Mesendoderm (in vitro differentiated cells): ENCODE data around the gene FAS.

Source experiments
- DNase-seq: peaks from one replicate; pipeline ENCODE4 v3.0.0; 2013
- H2AK5ac ChIP-seq: 2 replicates; pipeline ENCODE4 v1.6.1; 2013; ENCODE audit warnings: low read length, inconsistent platforms
- H2BK120ac ChIP-seq: 2 replicates; pipeline ENCODE4 v1.6.1; 2013; ENCODE audit warnings: low read depth, mild to moderate bottlenecking, low read length, moderate library complexity, mixed read lengths
- H2BK15ac ChIP-seq: replicated peaks from 2 replicates; pipeline ENCODE4 v1.6.1; 2013; ENCODE audit warnings: low read depth, mild to moderate bottlenecking, moderate library complexity
- H2BK5ac ChIP-seq: 2 replicates; pipeline ENCODE4 v1.6.1; 2013; ENCODE audit warnings: low read length, inconsistent platforms
- H3K18ac ChIP-seq: 2 replicates; pipeline ENCODE4 v1.6.1; 2013; ENCODE audit warnings: mild to moderate bottlenecking, low read length, mixed read lengths
- H3K23ac ChIP-seq: one replicate; pipeline ENCODE4 v1.6.1; 2013; ENCODE audit warnings: low read length
- H3K27ac ChIP-seq: 2 replicates; pipeline ENCODE4 v1.5.1; 2013; ENCODE audit warnings: low read depth, mild to moderate bottlenecking, inconsistent platforms, low read length, moderate library complexity
- H3K27me3 ChIP-seq: 2 replicates; pipeline ENCODE4 v1.6.1; 2013; ENCODE audit warnings: low read length, control low read depth, mild to moderate bottlenecking, inconsistent platforms; ENCODE audit not compliant: insufficient read depth, poor library complexity
- H3K36me3 ChIP-seq: 2 replicates; pipeline ENCODE4 v1.6.1; 2013; ENCODE audit warnings: low read length, inconsistent platforms; ENCODE audit not compliant: control insufficient read depth, insufficient read depth
- H3K4ac ChIP-seq: one replicate; pipeline ENCODE4 v1.6.1; 2013; ENCODE audit warnings: low read depth, mild to moderate bottlenecking, low read length, moderate library complexity
- H3K4me1 ChIP-seq: 2 replicates; pipeline ENCODE4 v1.6.1; 2013; ENCODE audit warnings: low read depth, low read length, inconsistent platforms; ENCODE audit not compliant: control insufficient read depth
- H3K4me2 ChIP-seq: 2 replicates; pipeline ENCODE4 v1.6.1; 2013; ENCODE audit warnings: low read length
- H3K4me3 ChIP-seq: 2 replicates; pipeline ENCODE4 v1.5.1; 2013; ENCODE audit warnings: mild to moderate bottlenecking, low read length
- H3K56ac ChIP-seq: one replicate; pipeline ENCODE4 v1.6.1; 2013; ENCODE audit warnings: low read length
- H3K79me1 ChIP-seq: 2 replicates; pipeline ENCODE4 v1.6.1; 2013; ENCODE audit warnings: low read length, inconsistent platforms
- H3K79me2 ChIP-seq: 2 replicates; pipeline ENCODE4 v1.6.1; 2013; ENCODE audit warnings: mild to moderate bottlenecking, low read length; ENCODE audit not compliant: control insufficient read depth, insufficient read depth
- H3K9ac ChIP-seq: 2 replicates; pipeline ENCODE4 v1.6.1; 2013; ENCODE audit warnings: low read length, inconsistent platforms
- H4K5ac ChIP-seq: one replicate; pipeline ENCODE4 v1.6.1; 2013; ENCODE audit warnings: low read length
- H4K8ac ChIP-seq: one replicate; pipeline ENCODE4 v1.6.1; 2013; ENCODE audit warnings: low read depth, mild to moderate bottlenecking, control low read depth, low read length, moderate library complexity
- WGBS: extraction: QIAGEN DNeasy Blood & Tissue Kit; methylation state at CpG from one replicate; pipeline ENCODE4 v1.1.7; 2013; ENCODE audit warnings: low lambda C conversion rate, missing lambda C conversion rate; ENCODE audit not compliant: insufficient coverage; ENCODE audit errors: extremely low coverage; 5-methylcytosine and 5-hydroxymethylcytosine counted together

FAS gene

DNA sequence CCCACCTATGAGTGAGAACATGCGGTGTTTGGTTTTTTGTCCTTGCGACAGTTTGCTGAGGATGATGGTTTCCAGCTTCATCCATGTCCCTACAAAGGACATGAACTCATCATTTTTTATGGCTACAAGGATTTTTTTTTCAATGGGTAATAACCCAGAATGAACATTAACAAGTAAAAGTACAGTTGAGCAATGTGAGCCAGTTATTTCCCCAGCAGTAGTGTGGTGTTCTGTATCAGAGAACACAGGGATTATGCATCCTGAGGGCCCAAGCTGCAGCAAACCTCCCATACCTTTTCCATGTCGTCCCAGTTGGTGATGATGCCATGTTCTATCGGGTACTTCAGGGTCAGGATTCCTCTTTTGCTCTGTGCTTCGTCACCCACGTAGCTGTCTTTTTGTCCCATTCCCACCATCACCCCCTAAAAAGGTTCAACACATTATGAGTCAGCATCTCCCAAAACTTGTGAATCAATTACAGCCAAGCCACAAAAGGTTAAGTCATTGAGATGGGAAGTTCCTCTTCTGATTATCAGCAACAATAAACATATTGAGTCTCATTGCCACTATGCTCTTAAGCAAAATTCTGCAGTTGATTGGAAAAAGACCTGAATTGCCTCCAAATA, 43.5 kb upstream of the FAS start:
- no peaks in the 10 kb centered on the region for H3K36me3 ChIP-seq
- no peak overlapping the region for H3K4ac ChIP-seq
- no peaks in the 10 kb centered on the region for H3K4me1 ChIP-seq
- WGBS: no CpG with 5 or more reads among the region's 6 CpGs
- H3K4me2 ChIP-seq: no peak overlapping the region
- no peak overlapping the region for H2BK15ac ChIP-seq
- H4K8ac ChIP-seq: no peak overlapping the region
- no peaks in the 10 kb centered on the region for H3K79me2 ChIP-seq
- H3K4me3 ChIP-seq: no peak overlapping the region
- no peak overlapping the region for H2AK5ac ChIP-seq
- H2BK120ac ChIP-seq: no peak overlapping the region
- no peak overlapping the region for H3K56ac ChIP-seq
- no peak for DNase-seq
- no peak overlapping the region for H3K9ac ChIP-seq
- no peak overlapping the region for H3K18ac ChIP-seq
- H2BK5ac ChIP-seq: no peak overlapping the region
- no peaks in the 10 kb centered on the region for H3K27me3 ChIP-seq
- H3K23ac ChIP-seq: no peak overlapping the region
- no peaks in the 10 kb centered on the region for H3K79me1 ChIP-seq
- H3K27ac ChIP-seq: no peak overlapping the region
- no peak overlapping the region for H4K5ac ChIP-seq

DNA sequence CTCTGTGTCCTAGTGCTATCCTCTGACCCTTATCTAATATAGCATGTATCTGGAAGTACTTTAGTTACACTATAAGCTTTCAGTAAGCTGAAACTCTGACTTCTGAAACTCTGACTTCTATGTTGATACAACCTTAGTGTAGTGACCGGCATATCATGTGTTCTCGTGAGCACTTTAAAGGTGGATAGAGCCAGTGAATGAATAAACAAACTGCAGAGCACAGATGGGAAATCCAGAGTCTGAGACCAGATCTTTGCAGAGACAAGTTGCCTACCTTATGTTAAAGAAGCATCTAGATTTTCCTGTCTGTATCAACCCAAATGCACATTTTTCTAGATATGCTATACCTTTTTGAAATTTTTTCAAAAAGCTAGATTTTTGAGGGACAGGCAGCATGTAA, 41.5 kb upstream of the FAS start:
- no peak overlapping the region for H3K18ac ChIP-seq
- no CpG with 5 or more reads among the region's 2 CpGs for WGBS
- H2BK5ac ChIP-seq: no peak overlapping the region
- H3K4me1 ChIP-seq: no peaks in the 10 kb centered on the region
- H3K79me2 ChIP-seq: no peaks in the 10 kb centered on the region
- no peak overlapping the region for H2AK5ac ChIP-seq
- H3K23ac ChIP-seq: no peak overlapping the region
- no peak overlapping the region for H3K4me2 ChIP-seq
- no peaks in the 10 kb centered on the region for H3K79me1 ChIP-seq
- H2BK15ac ChIP-seq: no peak overlapping the region
- no peak overlapping the region for H4K5ac ChIP-seq
- DNase-seq: no peak
- no peak overlapping the region for H3K27ac ChIP-seq
- no peak overlapping the region for H3K4ac ChIP-seq
- no peaks in the 10 kb centered on the region for H3K36me3 ChIP-seq
- H3K4me3 ChIP-seq: no peak overlapping the region
- H4K8ac ChIP-seq: no peak overlapping the region
- H3K56ac ChIP-seq: no peak overlapping the region
- no peak overlapping the region for H3K9ac ChIP-seq
- H2BK120ac ChIP-seq: no peak overlapping the region
- H3K27me3 ChIP-seq: no peaks in the 10 kb centered on the region

DNA sequence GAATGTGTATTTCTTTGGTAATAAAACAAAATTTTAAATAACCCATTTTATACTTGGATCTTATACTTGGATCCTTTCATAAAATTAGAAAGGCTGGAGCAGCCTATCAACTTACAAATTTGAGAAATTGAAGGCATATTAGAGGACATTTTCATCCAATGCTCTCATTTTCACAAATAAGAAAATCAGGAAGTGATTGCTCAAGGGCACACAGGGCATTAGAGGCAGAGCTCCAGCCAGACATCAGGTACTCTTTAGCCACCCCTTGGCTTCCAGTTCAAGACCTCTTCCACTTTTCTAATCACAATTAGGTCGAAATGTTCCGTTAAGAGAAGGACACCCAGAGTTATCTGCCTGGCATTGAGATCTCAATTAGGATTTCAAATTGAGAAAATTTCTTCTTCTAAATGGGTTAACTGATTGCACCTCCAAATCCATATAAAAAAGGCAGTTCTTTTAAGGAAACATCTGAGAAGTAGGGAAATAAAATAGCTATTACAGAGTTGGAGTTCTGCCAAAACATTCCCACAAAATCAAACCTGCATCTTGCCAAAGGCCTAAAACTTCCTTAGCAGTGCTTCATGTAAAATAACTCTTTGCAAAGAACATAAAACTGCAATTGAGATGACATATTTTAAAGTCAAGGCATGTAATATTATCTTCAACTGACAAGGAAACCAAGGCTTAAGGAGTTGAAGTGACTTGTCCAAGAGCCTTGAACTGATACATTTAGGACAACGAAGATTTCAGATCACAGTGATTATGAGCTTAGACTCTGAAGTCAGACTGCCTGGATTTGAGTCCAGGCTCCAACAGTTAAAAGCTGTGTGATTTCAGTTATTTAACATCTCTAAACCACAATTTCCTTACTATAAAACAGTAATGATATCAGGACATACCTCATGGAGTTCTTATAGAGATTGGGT, 40.4 kb upstream of the FAS start:
- no peak for DNase-seq
- Histone ChIP-seq H3K4me1 (no peaks in the 10 kb centered on the region), H3K27me3 (no peaks in the 10 kb centered on the region), H3K36me3 (no peaks in the 10 kb centered on the region), H4K8ac (no peak overlapping the region), H3K56ac (no peak overlapping the region), H3K4me2 (no peak overlapping the region), H2BK120ac (no peak overlapping the region), H3K18ac (no peak overlapping the region), H3K23ac (no peak overlapping the region), H3K79me1 (no peaks in the 10 kb centered on the region), H2AK5ac (no peak overlapping the region), H2BK5ac (no peak overlapping the region), H3K9ac (no peak overlapping the region), H4K5ac (no peak overlapping the region), H3K4me3 (no peak overlapping the region), H3K4ac (no peak overlapping the region), H3K79me2 (no peaks in the 10 kb centered on the region), H3K27ac (no peak overlapping the region), H2BK15ac (no peak overlapping the region)
- WGBS: no CpG with 5 or more reads among the region's 3 CpGs

DNA sequence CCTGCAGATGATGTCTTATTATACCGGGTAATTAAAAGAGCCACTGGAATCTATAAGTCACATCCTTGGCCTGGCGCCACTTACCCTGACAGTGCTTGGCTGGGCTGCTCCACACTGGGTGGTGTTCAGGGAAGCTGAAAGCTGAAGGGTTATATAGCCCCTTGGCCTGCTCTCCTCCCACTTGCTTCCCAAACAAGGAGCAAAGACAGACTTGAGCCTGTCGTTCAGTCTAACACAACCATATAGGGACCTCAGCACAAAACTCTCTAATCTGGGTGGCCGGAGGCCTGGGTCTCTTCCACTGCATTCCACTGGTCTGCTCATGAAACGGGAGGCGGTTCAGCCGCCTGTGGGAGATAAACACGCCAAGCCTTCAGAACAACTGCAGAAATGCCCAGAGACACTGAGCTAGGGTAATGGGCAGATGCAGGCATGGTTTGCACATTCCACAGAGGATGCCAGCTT, 37.9 kb upstream of the FAS start, which contains the start of gene ACTA2:
Gene ACTA2, minus strand, starts transcription at position 127 of the 465 bp plus-strand sequence. CDS start 3,843 bp downstream, outside the sequence.
- no peaks in the 10 kb centered on the region for H3K79me1 ChIP-seq
- H3K18ac ChIP-seq: no peak within 1 kb of the TSS
- H3K36me3 ChIP-seq: no peaks in the 10 kb centered on the region
- H4K5ac ChIP-seq: no peak within 1 kb of the TSS
- no peak within 1 kb of the TSS for H4K8ac ChIP-seq
- H2BK120ac ChIP-seq: no peak within 1 kb of the TSS
- DNase-seq: no peak
- no peak within 1 kb of the TSS for H3K27ac ChIP-seq
- no peaks in the 10 kb centered on the region for H3K4me1 ChIP-seq
- H3K23ac ChIP-seq: no peak within 1 kb of the TSS
- WGBS: no CpG with 5 or more reads among the region's 8 CpGs
- no peak within 1 kb of the TSS for H2BK15ac ChIP-seq
- H3K9ac ChIP-seq: no peak within 1 kb of the TSS
- H3K79me2 ChIP-seq: no peaks in the 10 kb centered on the region
- H3K56ac ChIP-seq: no peak within 1 kb of the TSS
- H2AK5ac ChIP-seq: no peak within 1 kb of the TSS
- no peaks in the 10 kb centered on the region for H3K27me3 ChIP-seq
- H2BK5ac ChIP-seq: no peak within 1 kb of the TSS
- H3K4ac ChIP-seq: no peak within 1 kb of the TSS
- H3K4me3 ChIP-seq: no peak within 1 kb of the TSS
- H3K4me2 ChIP-seq: no peak within 1 kb of the TSS

DNA sequence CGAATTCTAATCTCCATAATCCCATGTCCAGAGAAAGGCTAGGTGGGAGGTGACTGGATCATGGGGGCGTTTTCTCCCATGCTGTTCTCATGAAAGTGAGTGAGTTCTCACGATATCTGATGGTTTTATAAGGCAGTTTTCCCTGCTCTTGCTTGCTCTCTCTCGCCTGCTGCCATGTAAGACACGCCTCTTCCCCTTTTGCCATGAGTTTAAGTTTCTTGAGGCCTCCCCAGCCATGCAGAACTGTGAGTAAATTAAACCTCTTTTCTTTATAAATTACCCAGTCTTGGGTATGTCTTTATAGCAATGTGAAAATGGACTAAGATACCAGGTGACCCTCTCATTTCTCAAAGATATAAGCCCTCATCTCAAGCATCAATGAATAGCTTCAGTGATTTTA, 36.9 kb upstream of the FAS start:
- no peaks in the 10 kb centered on the region for H3K4me1 ChIP-seq
- H2BK120ac ChIP-seq: no peak overlapping the region
- H2BK15ac ChIP-seq: no peak overlapping the region
- H2AK5ac ChIP-seq: no peak overlapping the region
- H3K79me1 ChIP-seq: no peaks in the 10 kb centered on the region
- H3K4ac ChIP-seq: no peak overlapping the region
- H2BK5ac ChIP-seq: no peak overlapping the region
- H3K36me3 ChIP-seq: no peaks in the 10 kb centered on the region
- no CpG with 5 or more reads among the region's 5 CpGs for WGBS
- H4K5ac ChIP-seq: no peak overlapping the region
- H3K9ac ChIP-seq: no peak overlapping the region
- DNase-seq: no peak
- no peak overlapping the region for H4K8ac ChIP-seq
- H3K27me3 ChIP-seq: no peaks in the 10 kb centered on the region
- no peak overlapping the region for H3K4me3 ChIP-seq
- H3K27ac ChIP-seq: no peak overlapping the region
- no peak overlapping the region for H3K18ac ChIP-seq
- no peak overlapping the region for H3K56ac ChIP-seq
- no peak overlapping the region for H3K4me2 ChIP-seq
- no peak overlapping the region for H3K23ac ChIP-seq
- no peaks in the 10 kb centered on the region for H3K79me2 ChIP-seq
